Measurements from ENCODE around the gene DAPK1.

The DAPK1 gene

GRCh38 chr9:87722393-87723088 lies 224.9 kb downstream of the DAPK1 start:
- TF ChIP-seq Cebpa-rat (IDR thresholded peaks at IDR 0.05): no peak

GRCh38 chr9:87725356-87725899 lies 227.8 kb downstream of the DAPK1 start:
- TF ChIP-seq Cebpa-rat (IDR thresholded peaks at IDR 0.05): no peak
- Histone ChIP-seq H3K9me3 (replicated peaks in 1 of 11) (peaks cover 0 to 24% (median 15%) of the 10 kb centered on the region in 11 experiments; a peak in 17 of 22 replicates), H3K9ac (no peak overlapping the region), H4K20me1 (no peaks in the 10 kb centered on the region), H3K36me3 (no peaks in the 10 kb centered on the region), H3K27me3 (no peaks in the 10 kb centered on the region), H3K4me3 (no peak overlapping the region), H3K4me2 (no peak overlapping the region), H3K4me1 (peaks cover 0 to 69% (median 15%) of the 10 kb centered on the region in 10 experiments; a peak in 15 of 20 replicates), H3K27ac (no peak overlapping the region)

More at GRCh38 chr9:87722393-87723088, 224.9 kb downstream of the DAPK1 start:
- no peak overlapping the region for H3K4me3 ChIP-seq
- H3K36me3 ChIP-seq: no peaks in the 10 kb centered on the region
- peak overlapping the region in 5 of 11 experiments; percentile 8 to 86 (median 84); a peak in 9 of 22 replicates for H3K27ac ChIP-seq
- peaks cover 0 to 73% (median 15%) of the 10 kb centered on the region in 10 experiments; a peak in 15 of 20 replicates for H3K4me1 ChIP-seq
- H3K4me2 ChIP-seq: peak overlapping the region in 9 of 11 experiments; percentile 19 to 91 (median 75); a peak in 14 of 22 replicates
- peak overlapping the region in 4 of 11 experiments; percentile 33 to 73 (median 56); a peak in 7 of 22 replicates for H3K9ac ChIP-seq
- no peaks in the 10 kb centered on the region for H4K20me1 ChIP-seq
- no peaks in the 10 kb centered on the region for H3K27me3 ChIP-seq
- H3K9me3 ChIP-seq (replicated peaks in 1 of 11): peaks cover 0 to 24% (median 15%) of the 10 kb centered on the region in 11 experiments; a peak in 17 of 22 replicates

GRCh38 chr9:87725900-87726709 lies 228.4 kb downstream of the DAPK1 start, which contains the start of gene CTSL:
Gene CTSL, plus strand, starts transcription at chr9:87726119. Its CDS starts 1,485 bp downstream, at chr9:87727604.
- Histone ChIP-seq H3K4me2 (no peak within 1 kb of the TSS), H3K9ac (no peak within 1 kb of the TSS)
- no peak for TF ChIP-seq Cebpa-rat (IDR thresholded peaks at IDR 0.05)

GRCh38 chr9:87729246-87729645 lies 231.6 kb downstream of the DAPK1 start:
- no peaks in the 10 kb centered on the region for H4K20me1 ChIP-seq
- H3K4me2 ChIP-seq: peak overlapping the region in 2 of 11 experiments; percentile 57 to 60; a peak in 4 of 22 replicates
- H3K27ac ChIP-seq: no peak overlapping the region
- no peaks in the 10 kb centered on the region for H3K36me3 ChIP-seq
- H3K4me1 ChIP-seq: peaks cover 0 to 66% (median 2%) of the 10 kb centered on the region in 10 experiments; a peak in 8 of 20 replicates
- H3K9ac ChIP-seq: no peak overlapping the region
- no peak overlapping the region for H3K4me3 ChIP-seq
- peaks cover 0 to 17% (median 15%) of the 10 kb centered on the region in 11 experiments; a peak in 17 of 22 replicates for H3K9me3 ChIP-seq (replicated peaks in 1 of 11)
- TF ChIP-seq Cebpa-rat (IDR thresholded peaks at IDR 0.05): no peak
- H3K27me3 ChIP-seq: no peaks in the 10 kb centered on the region

More at GRCh38 chr9:87725900-87726709, 228.4 kb downstream of the DAPK1 start, which contains the start of gene CTSL:
- H4K20me1 ChIP-seq: no peaks in the 10 kb centered on the region
- H3K9me3 ChIP-seq (replicated peaks in 1 of 11): peaks cover 0 to 24% (median 15%) of the 10 kb centered on the region in 11 experiments; a peak in 17 of 22 replicates
- H3K27ac ChIP-seq: peak within 1 kb of the TSS in 1 of 11 experiments; percentile 12; a peak in 1 of 22 replicates
- H3K36me3 ChIP-seq: no peaks in the 10 kb centered on the region
- no peaks in the 10 kb centered on the region for H3K27me3 ChIP-seq
- H3K4me1 ChIP-seq: peaks cover 0 to 68% (median 15%) of the 10 kb centered on the region in 10 experiments; a peak in 15 of 20 replicates
- no peak within 1 kb of the TSS for H3K4me3 ChIP-seq

- TF ChIP-seq Cebpa-rat (IDR thresholded peaks at IDR 0.05): no peak
- Histone ChIP-seq H3K4me1 (peaks cover 0 to 70% (median 2%) of the 10 kb centered on the region in 10 experiments; a peak in 8 of 20 replicates), H3K27ac (no peak overlapping the region), H3K36me3 (no peaks in the 10 kb centered on the region), H3K27me3 (no peaks in the 10 kb centered on the region), H4K20me1 (no peaks in the 10 kb centered on the region), H3K9ac (no peak overlapping the region), H3K9me3 (replicated peaks in 1 of 11) (peaks cover 0 to 9% (median 5%) of the 10 kb centered on the region in 11 experiments; a peak in 16 of 22 replicates), H3K4me2 (peak overlapping the region in 2 of 11 experiments; percentile 16 to 23; a peak in 2 of 22 replicates), H3K4me3 (no peak overlapping the region)
These were observed 233.7 kb downstream of the DAPK1 start for GRCh38 chr9:87731321-87731720.

- Histone ChIP-seq H3K9ac (no peak overlapping the region), H3K36me3 (no peaks in the 10 kb centered on the region), H3K27me3 (no peaks in the 10 kb centered on the region), H3K4me2 (peak overlapping the region in 2 of 11 experiments; percentile 75 to 77; a peak in 2 of 22 replicates), H3K4me3 (no peak overlapping the region), H3K27ac (no peak overlapping the region), H4K20me1 (no peaks in the 10 kb centered on the region), H3K4me1 (peaks cover 0 to 70% (median 2%) of the 10 kb centered on the region in 10 experiments; a peak in 8 of 20 replicates), H3K9me3 (replicated peaks in 1 of 11) (peaks cover 0 to 5% (median 0%) of the 10 kb centered on the region in 11 experiments; a peak in 2 of 22 replicates)
- no peak for TF ChIP-seq Cebpa-rat (IDR thresholded peaks at IDR 0.05)
These were observed 234.7 kb downstream of the DAPK1 start for GRCh38 chr9:87732344-87732743.

GRCh38 chr9:87732756-87733155 lies 235.1 kb downstream of the DAPK1 start:
- H3K9me3 ChIP-seq (replicated peaks in 1 of 11): peaks cover 0 to 5% (median 0%) of the 10 kb centered on the region in 11 experiments; a peak in 2 of 22 replicates
- peak overlapping the region in 2 of 11 experiments; percentile 75 to 77; a peak in 3 of 22 replicates for H3K4me2 ChIP-seq
- H3K9ac ChIP-seq: no peak overlapping the region
- TF ChIP-seq Cebpa-rat (IDR thresholded peaks at IDR 0.05): no peak
- no peak overlapping the region for H3K4me3 ChIP-seq
- H3K27ac ChIP-seq: 0 out of 22 replicates have a peak overlapping the region, but pooled peaks of 1 of the 11 experiments have one; percentile 80
- H3K27me3 ChIP-seq: no peaks in the 10 kb centered on the region
- H4K20me1 ChIP-seq: no peaks in the 10 kb centered on the region
- no peaks in the 10 kb centered on the region for H3K36me3 ChIP-seq
- peaks cover 0 to 70% (median 2%) of the 10 kb centered on the region in 10 experiments; a peak in 8 of 20 replicates for H3K4me1 ChIP-seq

Measured in BLaER1 treated with 17β-estradiol and CSF1 and Interleukin-3, amounts not matched to agents 10 nM and 100 nM (cell line).